Ishikawa (cell line): ENCODE results near the gene NFYC.
A peak's percentile ranks its signal among the peaks of the same experiment; 100 is the strongest.

ENCODE experiments used
- CEBPB ChIP-seq: IDR thresholded peaks from 2 replicates; pipeline ENCODE4 v1.6.1; 2012
- CREB1 ChIP-seq: IDR thresholded peaks from 2 replicates; pipeline ENCODE4 v1.6.1; 2012; ENCODE audit warnings: low read depth
- EGR1 ChIP-seq: IDR thresholded peaks from 2 replicates; pipeline ENCODE4 v1.6.1; 2012
- EP300 ChIP-seq: IDR thresholded peaks from 2 replicates; pipeline ENCODE4 v1.6.1; 2012; ENCODE audit warnings: borderline replicate concordance
- FOXM1 ChIP-seq: IDR thresholded peaks from 2 replicates; pipeline ENCODE4 v1.6.1; 2012; ENCODE audit warnings: low read depth, borderline replicate concordance
- NFIC ChIP-seq: IDR thresholded peaks from 2 replicates; pipeline ENCODE4 v1.6.1; 2012
- RAD21 ChIP-seq: IDR thresholded peaks from 2 replicates; pipeline ENCODE4 v1.6.1; 2012; ENCODE audit warnings: low read depth
- REST ChIP-seq: IDR thresholded peaks from 2 replicates; pipeline ENCODE4 v1.6.1; 2012; ENCODE audit warnings: low read depth, mild to moderate bottlenecking
- TAF1 ChIP-seq: IDR thresholded peaks from 2 replicates; pipeline ENCODE4 v1.6.1; 2012; ENCODE audit warnings: low read depth, mild to moderate bottlenecking
- TCF12 ChIP-seq: IDR thresholded peaks from 2 replicates; pipeline ENCODE4 v1.6.1; 2012; ENCODE audit warnings: low read depth
- TEAD4 ChIP-seq: IDR thresholded peaks from 2 replicates; pipeline ENCODE4 v1.6.1; 2012
- USF1 ChIP-seq: IDR thresholded peaks from 2 replicates; pipeline ENCODE4 v1.6.1; 2012
- YY1 ChIP-seq: IDR thresholded peaks from 2 replicates; pipeline ENCODE4 v1.6.1; 2012; ENCODE audit warnings: low read depth
- ZBTB7A ChIP-seq: IDR thresholded peaks from 2 replicates; pipeline ENCODE4 v1.6.1; 2012; ENCODE audit warnings: low read depth
- TF ChIP-seq, protein P1 (sequence below): IDR thresholded peaks from 2 replicates; pipeline ENCODE4 v1.6.1; 2012

Gene NFYC

DNA sequence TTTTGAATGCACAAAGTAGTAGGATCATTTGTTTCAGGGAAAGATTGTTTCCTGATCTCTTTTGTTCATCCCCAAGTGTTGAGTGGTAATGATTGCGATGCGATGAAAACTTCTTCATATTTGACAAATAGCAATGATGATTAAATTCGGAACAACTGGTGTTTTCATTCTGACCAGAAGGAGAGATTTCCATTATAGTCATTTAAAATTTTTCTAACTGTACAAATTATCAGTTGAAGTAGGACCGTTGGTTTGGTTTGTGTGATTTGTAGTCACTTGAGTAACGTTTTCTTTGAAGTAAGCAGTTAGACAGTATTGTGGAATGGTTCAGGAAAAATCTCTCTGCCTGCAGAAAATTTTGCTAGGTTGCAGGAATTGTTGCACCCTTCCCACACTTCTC, 5.9 kb downstream of the NFYC start:
- TF ChIP-seq NFIC (no peak), EP300 (no peak), ZBTB7A (no peak), FOXM1 (no peak), YY1 (no peak), EGR1 (no peak), REST (no peak), RAD21 (no peak), USF1 (no peak), TAF1 (no peak), TEAD4 (no peak), CEBPB (no peak)
- TF ChIP-seq, protein P1, sequence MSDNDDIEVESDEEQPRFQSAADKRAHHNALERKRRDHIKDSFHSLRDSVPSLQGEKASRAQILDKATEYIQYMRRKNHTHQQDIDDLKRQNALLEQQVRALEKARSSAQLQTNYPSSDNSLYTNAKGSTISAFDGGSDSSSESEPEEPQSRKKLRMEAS = no peak

- no peak for TF ChIP-seq TAF1
- no peak for TF ChIP-seq EGR1
Measured at GRCh38 chr1:40699787-40700186, 8.3 kb downstream of the NFYC start.

DNA sequence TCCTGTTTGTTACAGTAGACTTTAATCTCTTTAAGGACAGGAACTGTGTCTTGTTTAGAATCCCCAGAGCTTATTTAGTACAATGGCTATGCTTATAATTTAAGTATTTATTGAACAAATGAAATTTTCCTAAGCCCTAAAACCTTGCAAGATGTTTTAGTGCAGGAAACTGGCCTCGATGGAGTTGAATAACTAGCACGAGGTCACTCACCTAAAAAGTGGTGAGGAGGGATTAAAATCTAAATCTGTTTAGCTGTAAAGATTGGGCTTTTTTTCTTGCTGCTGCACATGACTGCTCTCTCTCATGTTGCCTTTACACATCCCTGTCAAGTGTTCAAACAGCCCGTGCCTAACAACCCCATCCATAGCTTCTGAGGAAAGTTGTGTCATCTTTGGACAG, 10.2 kb downstream of the NFYC start:
- TF ChIP-seq YY1 = no peak

DNA sequence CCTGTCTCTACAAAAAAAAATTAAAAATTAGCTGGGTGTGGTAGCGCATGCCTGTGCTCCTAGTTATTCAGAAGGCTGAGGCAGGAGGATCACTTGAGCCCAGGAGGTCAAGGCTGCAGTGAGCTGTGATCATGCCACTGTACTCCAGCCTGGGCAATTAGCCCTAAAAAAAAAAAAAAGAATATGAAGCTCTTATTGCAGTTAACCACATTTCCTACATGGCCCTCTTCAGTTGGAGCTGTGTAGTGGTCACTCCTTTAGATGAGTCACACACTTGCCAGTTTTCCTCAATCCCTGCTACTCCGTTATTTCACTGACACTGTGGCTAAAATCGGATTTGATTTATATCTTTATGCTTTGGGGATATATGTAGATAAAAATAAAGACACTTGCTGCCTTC, 11.8 kb downstream of the NFYC start:
- TF ChIP-seq CEBPB (no peak), REST (no peak), USF1 (no peak), CREB1 (no peak), TEAD4 (no peak), EGR1 (no peak), ZBTB7A (no peak), EP300 (no peak), NFIC (no peak), TAF1 (no peak)
- TF ChIP-seq, protein P1 = no peak

DNA sequence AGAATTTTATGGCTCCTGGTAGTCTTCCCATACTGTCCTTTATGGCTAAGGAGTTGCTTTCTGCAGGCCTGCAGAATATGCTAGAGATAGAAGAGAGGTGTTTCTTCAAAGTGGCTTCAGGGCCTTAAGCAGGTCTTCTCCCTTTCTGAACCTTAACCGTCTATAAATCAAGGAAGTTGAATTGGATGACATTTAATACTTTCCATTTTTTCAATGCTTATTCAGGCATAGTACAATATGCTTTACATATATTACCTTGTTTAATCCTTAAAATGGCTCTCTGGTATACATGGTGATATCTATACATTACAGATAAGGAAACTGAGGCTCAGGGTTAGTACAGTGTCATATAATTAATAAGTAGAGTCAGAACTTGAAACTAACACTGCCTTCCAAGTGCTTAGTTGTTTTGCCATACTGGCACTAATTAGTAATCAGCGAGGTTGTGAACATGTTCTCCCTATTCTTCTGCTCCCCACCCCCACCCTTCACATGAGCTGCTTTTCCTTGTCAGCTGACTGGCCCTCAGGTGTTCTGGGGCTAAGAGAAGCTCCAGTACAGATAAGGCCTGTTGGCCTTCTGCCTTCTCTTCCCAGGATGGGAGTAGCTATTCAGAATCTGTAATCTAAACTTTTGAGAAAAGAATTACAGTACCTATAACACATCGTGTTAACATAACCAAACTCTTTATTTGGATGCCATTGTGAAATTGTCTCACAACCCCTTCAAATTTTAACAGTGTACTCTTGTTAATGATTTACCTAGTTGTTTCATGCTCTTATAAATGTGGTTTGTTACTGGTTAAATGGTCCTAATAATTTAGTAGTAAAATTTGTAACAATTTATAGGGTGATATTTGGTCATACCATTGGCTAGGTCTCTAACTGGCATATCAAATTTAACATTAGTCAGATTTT, 13.6 kb downstream of the NFYC start:
- peak; percentile 24; the same call in 1 of the 2 replicates for TF ChIP-seq USF1
- TF ChIP-seq NFIC = no peak
- TF ChIP-seq CREB1 = no peak
- no peak for TF ChIP-seq EP300
- no peak for TF ChIP-seq CEBPB
- no peak for TF ChIP-seq YY1
- no peak for TF ChIP-seq TCF12

- TF ChIP-seq CEBPB (no peak), EGR1 (no peak), FOXM1 (no peak), YY1 (no peak), USF1 (no peak), ZBTB7A (no peak), TCF12 (no peak), TAF1 (no peak), TEAD4 (no peak), RAD21 (no peak), NFIC (no peak), CREB1 (no peak), EP300 (no peak), REST (no peak)
- TF ChIP-seq, protein P1 = no peak
Measured at GRCh38 chr1:40706626-40707025, 15.1 kb downstream of the NFYC start.
